H1 (cell line): Measurements from ENCODE around the gene KIF5A. TPM values are rescaled to one million over a fixed set of nuclear protein-coding genes. Genes with fewer than 3 reads are reported as not detected.

Experiments
- CHD2 ChIP-seq: IDR thresholded peaks from 2 replicates; pipeline ENCODE4 v1.6.1; 2012; ENCODE audit warnings: low read length, improper control_type of control experiment
- GABPA ChIP-seq: IDR thresholded peaks from 2 replicates; pipeline ENCODE4 v1.6.1; 2011; ENCODE audit warnings: mild to moderate bottlenecking, low read length, moderate library complexity, borderline replicate concordance; ENCODE audit not compliant: insufficient read depth
- KDM5A ChIP-seq: fragments of 200-600 bp; IDR thresholded peaks from 2 replicates; pipeline ENCODE4 v1.7.1; 2012; ENCODE audit warnings: mild to moderate bottlenecking, low read length, inconsistent platforms, mixed read lengths
- SRF ChIP-seq: IDR thresholded peaks from 2 replicates; pipeline ENCODE4 v1.6.1; 2011; ENCODE audit warnings: mild to moderate bottlenecking, low read depth, low read length, moderate library complexity
- TCF12 ChIP-seq: IDR thresholded peaks from 2 replicates; pipeline ENCODE4 v1.6.1; 2011; ENCODE audit warnings: low read depth, mild to moderate bottlenecking, low read length
- polyA plus RNA-seq, 7 experiments: library from polyadenylated mRNA; depleted of rRNA in 3 of 7; stranded (reverse) in 5 of 7; unstranded in 2 of 7; fragments of >200 nt in 5 of 7; fragments of 200-250 nt in 2 of 7; gene quantifications; 1 replicate in 5 of 7; 2 replicates in 1 of 7; 4 replicates in 1 of 7; pipeline versions ENCODE4 v1.2.1 to v1.2.3, GENCODE V29; 2011 to 2013; ENCODE audit warnings: missing spikeins in 2 of 7, mixed read lengths in 2 of 7
- total RNA-seq: library from RNA; stranded (reverse); fragmentation: NEBNext Ultra II Directional; extraction: Animal tissue kit (Norgen Biotek cat#: 25700); gene quantifications from 2 replicates; pipeline ENCODE4 v1.2.1, GENCODE V29; 2021
- TF ChIP-seq, protein P1 (sequence below): fragments of 300-600 bp; sonication (generic); IDR thresholded peaks from 2 replicates; pipeline ENCODE4 v1.7.1; 2012; ENCODE audit warnings: low read length, moderate library complexity, mild to moderate bottlenecking, inconsistent platforms; ENCODE audit not compliant: insufficient replicate concordance

KIF5A gene
- total and polyA plus RNA-seq, 2 of the 8 experiments (the other 6 are each of a cell fraction or from before 2014, with no cell fraction given): 10.7 to 21.9 TPM

- TF ChIP-seq, protein P1, sequence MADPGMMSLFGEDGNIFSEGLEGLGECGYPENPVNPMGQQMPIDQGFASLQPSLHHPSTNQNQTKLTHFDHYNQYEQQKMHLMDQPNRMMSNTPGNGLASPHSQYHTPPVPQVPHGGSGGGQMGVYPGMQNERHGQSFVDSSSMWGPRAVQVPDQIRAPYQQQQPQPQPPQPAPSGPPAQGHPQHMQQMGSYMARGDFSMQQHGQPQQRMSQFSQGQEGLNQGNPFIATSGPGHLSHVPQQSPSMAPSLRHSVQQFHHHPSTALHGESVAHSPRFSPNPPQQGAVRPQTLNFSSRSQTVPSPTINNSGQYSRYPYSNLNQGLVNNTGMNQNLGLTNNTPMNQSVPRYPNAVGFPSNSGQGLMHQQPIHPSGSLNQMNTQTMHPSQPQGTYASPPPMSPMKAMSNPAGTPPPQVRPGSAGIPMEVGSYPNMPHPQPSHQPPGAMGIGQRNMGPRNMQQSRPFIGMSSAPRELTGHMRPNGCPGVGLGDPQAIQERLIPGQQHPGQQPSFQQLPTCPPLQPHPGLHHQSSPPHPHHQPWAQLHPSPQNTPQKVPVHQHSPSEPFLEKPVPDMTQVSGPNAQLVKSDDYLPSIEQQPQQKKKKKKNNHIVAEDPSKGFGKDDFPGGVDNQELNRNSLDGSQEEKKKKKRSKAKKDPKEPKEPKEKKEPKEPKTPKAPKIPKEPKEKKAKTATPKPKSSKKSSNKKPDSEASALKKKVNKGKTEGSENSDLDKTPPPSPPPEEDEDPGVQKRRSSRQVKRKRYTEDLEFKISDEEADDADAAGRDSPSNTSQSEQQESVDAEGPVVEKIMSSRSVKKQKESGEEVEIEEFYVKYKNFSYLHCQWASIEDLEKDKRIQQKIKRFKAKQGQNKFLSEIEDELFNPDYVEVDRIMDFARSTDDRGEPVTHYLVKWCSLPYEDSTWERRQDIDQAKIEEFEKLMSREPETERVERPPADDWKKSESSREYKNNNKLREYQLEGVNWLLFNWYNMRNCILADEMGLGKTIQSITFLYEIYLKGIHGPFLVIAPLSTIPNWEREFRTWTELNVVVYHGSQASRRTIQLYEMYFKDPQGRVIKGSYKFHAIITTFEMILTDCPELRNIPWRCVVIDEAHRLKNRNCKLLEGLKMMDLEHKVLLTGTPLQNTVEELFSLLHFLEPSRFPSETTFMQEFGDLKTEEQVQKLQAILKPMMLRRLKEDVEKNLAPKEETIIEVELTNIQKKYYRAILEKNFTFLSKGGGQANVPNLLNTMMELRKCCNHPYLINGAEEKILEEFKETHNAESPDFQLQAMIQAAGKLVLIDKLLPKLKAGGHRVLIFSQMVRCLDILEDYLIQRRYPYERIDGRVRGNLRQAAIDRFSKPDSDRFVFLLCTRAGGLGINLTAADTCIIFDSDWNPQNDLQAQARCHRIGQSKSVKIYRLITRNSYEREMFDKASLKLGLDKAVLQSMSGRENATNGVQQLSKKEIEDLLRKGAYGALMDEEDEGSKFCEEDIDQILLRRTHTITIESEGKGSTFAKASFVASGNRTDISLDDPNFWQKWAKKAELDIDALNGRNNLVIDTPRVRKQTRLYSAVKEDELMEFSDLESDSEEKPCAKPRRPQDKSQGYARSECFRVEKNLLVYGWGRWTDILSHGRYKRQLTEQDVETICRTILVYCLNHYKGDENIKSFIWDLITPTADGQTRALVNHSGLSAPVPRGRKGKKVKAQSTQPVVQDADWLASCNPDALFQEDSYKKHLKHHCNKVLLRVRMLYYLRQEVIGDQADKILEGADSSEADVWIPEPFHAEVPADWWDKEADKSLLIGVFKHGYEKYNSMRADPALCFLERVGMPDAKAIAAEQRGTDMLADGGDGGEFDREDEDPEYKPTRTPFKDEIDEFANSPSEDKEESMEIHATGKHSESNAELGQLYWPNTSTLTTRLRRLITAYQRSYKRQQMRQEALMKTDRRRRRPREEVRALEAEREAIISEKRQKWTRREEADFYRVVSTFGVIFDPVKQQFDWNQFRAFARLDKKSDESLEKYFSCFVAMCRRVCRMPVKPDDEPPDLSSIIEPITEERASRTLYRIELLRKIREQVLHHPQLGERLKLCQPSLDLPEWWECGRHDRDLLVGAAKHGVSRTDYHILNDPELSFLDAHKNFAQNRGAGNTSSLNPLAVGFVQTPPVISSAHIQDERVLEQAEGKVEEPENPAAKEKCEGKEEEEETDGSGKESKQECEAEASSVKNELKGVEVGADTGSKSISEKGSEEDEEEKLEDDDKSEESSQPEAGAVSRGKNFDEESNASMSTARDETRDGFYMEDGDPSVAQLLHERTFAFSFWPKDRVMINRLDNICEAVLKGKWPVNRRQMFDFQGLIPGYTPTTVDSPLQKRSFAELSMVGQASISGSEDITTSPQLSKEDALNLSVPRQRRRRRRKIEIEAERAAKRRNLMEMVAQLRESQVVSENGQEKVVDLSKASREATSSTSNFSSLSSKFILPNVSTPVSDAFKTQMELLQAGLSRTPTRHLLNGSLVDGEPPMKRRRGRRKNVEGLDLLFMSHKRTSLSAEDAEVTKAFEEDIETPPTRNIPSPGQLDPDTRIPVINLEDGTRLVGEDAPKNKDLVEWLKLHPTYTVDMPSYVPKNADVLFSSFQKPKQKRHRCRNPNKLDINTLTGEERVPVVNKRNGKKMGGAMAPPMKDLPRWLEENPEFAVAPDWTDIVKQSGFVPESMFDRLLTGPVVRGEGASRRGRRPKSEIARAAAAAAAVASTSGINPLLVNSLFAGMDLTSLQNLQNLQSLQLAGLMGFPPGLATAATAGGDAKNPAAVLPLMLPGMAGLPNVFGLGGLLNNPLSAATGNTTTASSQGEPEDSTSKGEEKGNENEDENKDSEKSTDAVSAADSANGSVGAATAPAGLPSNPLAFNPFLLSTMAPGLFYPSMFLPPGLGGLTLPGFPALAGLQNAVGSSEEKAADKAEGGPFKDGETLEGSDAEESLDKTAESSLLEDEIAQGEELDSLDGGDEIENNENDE: no peak
- TF ChIP-seq CHD2: no peak
- no peak for TF ChIP-seq TCF12
- no peak for TF ChIP-seq KDM5A
- TF ChIP-seq GABPA: no peak
- no peak for TF ChIP-seq SRF
- TF ChIP-seq, all 59 proteins: peak for 0
Observed at GRCh38 chr12:57521525-57522010, 28.3 kb upstream of the KIF5A start (continued).
